ENCODE data around the gene BRINP3. TPM values are rescaled to one million over a fixed set of nuclear protein-coding genes. Genes with fewer than 3 reads are reported as not detected.

The BRINP3 gene
- total and polyA plus RNA-seq, 2 donors (not counting 3 experiments of a cell fraction or from before 2014, with no cell fraction given): not detected

- ChIA-PET CTCF (no interaction called here), POLR2A (no interaction called here)
- no peak for TF ChIP-seq POLR2AphosphoS5 (IDR thresholded peaks at IDR 0.05; ENCODE audit: insufficient read depth, low read depth, low read length)
- no TSS peak for BruUV-seq (replicated peaks)
- Histone ChIP-seq H3K4me1 (ENCODE audit: control insufficient read depth, extremely low read depth, insufficient read depth, low read length) (no peaks in the 10 kb centered on the region), H3K27me3 (ENCODE audit: control insufficient read depth in 2 of 2, insufficient read depth in 2 of 2, low read length in 2 of 2) (no peaks in the 10 kb centered on the region), H3K4me3 (replicated peaks in 1 of 3; ENCODE audit: insufficient read depth in 1 of 3, low read depth in 1 of 3, low read length in 3 of 3) (no peak overlapping the region), H2AFZ (ENCODE audit: low read depth, low read length) (no peak overlapping the region), H3K9me3 (replicated peaks; ENCODE audit: control insufficient read depth, insufficient read depth, low read length) (no peaks in the 10 kb centered on the region), H3K79me2 (ENCODE audit: control insufficient read depth, insufficient read depth, low read length) (no peaks in the 10 kb centered on the region), H4K20me1 (replicated peaks; ENCODE audit: control insufficient read depth, extremely low read depth, insufficient read depth, low read length) (no peaks in the 10 kb centered on the region), H3K4me2 (ENCODE audit: insufficient read depth, low read length) (no peak overlapping the region), H3K9ac (replicated peaks; ENCODE audit: extremely low read depth, insufficient read depth, low read length) (no peak overlapping the region), H3K27ac (ENCODE audit: insufficient read depth, low read depth, low read length) (no peak overlapping the region), H3K36me3 (ENCODE audit: control insufficient read depth in 2 of 2, extremely low read depth in 1 of 2, insufficient read depth in 2 of 2, low read length in 2 of 2) (no peaks in the 10 kb centered on the region), H3K9me1 (replicated peaks; ENCODE audit: control insufficient read depth, extremely low read depth, insufficient read depth, low read length) (no peaks in the 10 kb centered on the region)
- no peak for DNase-seq (ENCODE audit: low read depth, low spot score)
- intact Hi-C loops (cut with micrococcal nuclease) (no loop called here), dilution Hi-C loops (cut with MboI; ENCODE audit: extremely low pct_ligation_motif_present, low sequenced_read_pairs) (no loop called here)
- no peak for FAIRE-seq
Measured at GRCh38 chr1:190226006-190226405, 251.7 kb downstream of the BRINP3 start.

- H2AFZ ChIP-seq (ENCODE audit: low read depth, low read length): no peak overlapping the region
- no peak overlapping the region for H3K9ac ChIP-seq (replicated peaks; ENCODE audit: extremely low read depth, insufficient read depth, low read length)
- FAIRE-seq (no peak), DNase-seq (ENCODE audit: low read depth, low spot score) (no peak)
- ChIA-PET POLR2A (no interaction called here), CTCF (no interaction called here)
- H3K9me3 ChIP-seq (replicated peaks; ENCODE audit: control insufficient read depth, insufficient read depth, low read length): no peaks in the 10 kb centered on the region
- H3K27me3 ChIP-seq (ENCODE audit: control insufficient read depth in 2 of 2, insufficient read depth in 2 of 2, low read length in 2 of 2): no peaks in the 10 kb centered on the region
- intact Hi-C loops (cut with micrococcal nuclease) (no loop called here), dilution Hi-C loops (cut with MboI; ENCODE audit: extremely low pct_ligation_motif_present, low sequenced_read_pairs) (no loop called here)
- no peaks in the 10 kb centered on the region for H3K36me3 ChIP-seq (ENCODE audit: control insufficient read depth in 2 of 2, extremely low read depth in 1 of 2, insufficient read depth in 2 of 2, low read length in 2 of 2)
- H3K79me2 ChIP-seq (ENCODE audit: control insufficient read depth, insufficient read depth, low read length): no peaks in the 10 kb centered on the region
- no peaks in the 10 kb centered on the region for H3K4me1 ChIP-seq (ENCODE audit: control insufficient read depth, extremely low read depth, insufficient read depth, low read length)
- no TSS peak for BruUV-seq (replicated peaks)
- TF ChIP-seq EZH2 (IDR thresholded peaks at IDR 0.05; ENCODE audit: borderline replicate concordance, low read depth, low read length, severe bottlenecking): no peak
- no peak for TF ChIP-seq FOS (IDR thresholded peaks at IDR 0.05; ENCODE audit: borderline replicate concordance, insufficient read depth, low read length)
- TF ChIP-seq POLR2A (IDR thresholded peaks at IDR 0.05; ENCODE audit: low read depth, low read length): no peak
- no peak for TF ChIP-seq GATA2 (IDR thresholded peaks at IDR 0.05; ENCODE audit: insufficient read depth, insufficient read length, low read depth, low read length)
- TF ChIP-seq POLR2AphosphoS5 (IDR thresholded peaks at IDR 0.05; ENCODE audit: insufficient read depth, low read depth, low read length): no peak
- TF ChIP-seq MAX (IDR thresholded peaks at IDR 0.05; ENCODE audit: insufficient read depth, insufficient read length): no peak
- TF ChIP-seq JUN (IDR thresholded peaks at IDR 0.05; ENCODE audit: borderline replicate concordance, insufficient read depth, insufficient read length, low read depth): no peak
- no peak for TF ChIP-seq CTCF (IDR thresholded peaks at IDR 0.05; ENCODE audit: extremely low read depth in 1 of 2, insufficient read depth in 1 of 2, low read depth in 1 of 2, low read length in 2 of 2)
- no peak for TF ChIP-seq MYC (IDR thresholded peaks at IDR 0.05; ENCODE audit: low read depth, low read length)
- H4K20me1 ChIP-seq (replicated peaks; ENCODE audit: control insufficient read depth, extremely low read depth, insufficient read depth, low read length): no peaks in the 10 kb centered on the region
- H3K4me2 ChIP-seq (ENCODE audit: insufficient read depth, low read length): no peak overlapping the region
- H3K27ac ChIP-seq (ENCODE audit: insufficient read depth, low read depth, low read length): no peak overlapping the region
- H3K4me3 ChIP-seq (replicated peaks in 1 of 3; ENCODE audit: insufficient read depth in 1 of 3, low read depth in 1 of 3, low read length in 3 of 3): no peak overlapping the region
- no peaks in the 10 kb centered on the region for H3K9me1 ChIP-seq (replicated peaks; ENCODE audit: control insufficient read depth, extremely low read depth, insufficient read depth, low read length)
Measured at GRCh38 chr1:190212450-190212849, 265.2 kb downstream of the BRINP3 start.

Data from endothelial cell of umbilical vein (primary cell).